K562 (cell line): ENCODE data around the gene ZNF622. TPM values are rescaled to one million over a fixed set of nuclear protein-coding genes. Genes with fewer than 3 reads are reported as not detected.

Source experiments
- ATAC-seq: fragments of 200-7000 bp; cut with Tn5 transposase; 3 replicates; pipeline ENCODE4 v1.9.1; 2020; ENCODE audit warnings: moderate library complexity
- BruUV-seq: library from RNA; stranded (reverse); fragments of 400-500 nt; replicated peaks from 2 replicates; lab custom pipeline; 2021; lab: Mats Ljungman, UMichigan
- CTCF ChIA-PET: fragments of 300-600 bp; formaldehyde crosslinking; extraction: SDS; loops from one replicate; lab custom pipeline; 2021; ENCODE audit warnings: low intra/inter-chr PET ratio; lab: Yijun Ruan, JAX
- POLR2A ChIA-PET: fragments of 300-600, 350-650 bp; sonication (Branson Sonifier 250); formaldehyde crosslinking; extraction: SDS; loops from one replicate; lab custom pipeline; 2021; ENCODE audit warnings: antibody characterized with exemption, inconsistent platforms; lab: Yijun Ruan, JAX
- DNase-seq, 4 experiments: peaks; one replicate each; pipeline versions ENCODE4 v3.0.0 to v3.0.0-alpha.2; 2011 to 2018; ENCODE audit warnings: low spot score in 3 of 4, mixed read lengths in 3 of 4; ENCODE audit errors: extremely low read depth in 1 of 4
- FAIRE-seq: peaks from 2 replicates; lab custom pipeline; 2011; peaks lifted over from hg19 to GRCh38; lab: Jason Lieb, UNC
- H2AFZ ChIP-seq: 2 replicates; pipeline ENCODE4 v1.6.0; 2011; ENCODE audit warnings: low read depth, low read length, control low read depth, inconsistent platforms
- H3K27ac ChIP-seq: fragments of 200-600 bp; 3 replicates; pipeline ENCODE4 v1.8.0; 2011; ENCODE audit warnings: low read depth, mild to moderate bottlenecking, control low read depth, inconsistent platforms, low read length, moderate library complexity, mixed read lengths; ENCODE audit errors: extremely low read depth
- H3K27me3 ChIP-seq, 2 experiments: fragments of 300-600 bp in 1 of 2; 2 replicates in 1 of 2; 3 replicates in 1 of 2; pipeline versions ENCODE4 v1.6.0 to v1.8.0; 2011; ENCODE audit warnings: inconsistent platforms in 2 of 2, low read length in 2 of 2, mild to moderate bottlenecking in 1 of 2, mixed read lengths in 1 of 2, moderate library complexity in 1 of 2; ENCODE audit not compliant: control insufficient read depth in 2 of 2, insufficient read depth in 2 of 2
- H3K36me3 ChIP-seq: fragments of 300-600 bp; 3 replicates; pipeline ENCODE4 v1.8.0; 2011; ENCODE audit warnings: mild to moderate bottlenecking, low read length, inconsistent platforms; ENCODE audit not compliant: control insufficient read depth, insufficient read depth
- H3K4me1 ChIP-seq, 2 experiments: fragments of 200-600 bp in 1 of 2; replicated peaks in 1 of 2; 2 replicates in 1 of 2; 3 replicates in 1 of 2; pipeline versions ENCODE4 v1.5.1 to v1.8.0; 2011; ENCODE audit warnings: inconsistent platforms in 2 of 2, low read length in 2 of 2, mild to moderate bottlenecking in 1 of 2, mixed read lengths in 1 of 2, moderate library complexity in 1 of 2; ENCODE audit not compliant: control insufficient read depth in 2 of 2, insufficient read depth in 2 of 2
- H3K4me2 ChIP-seq: 2 replicates; pipeline ENCODE4 v1.6.1; 2011; ENCODE audit warnings: low read length, control low read depth, inconsistent platforms, mixed read lengths; ENCODE audit not compliant: insufficient read depth
- H3K4me3 ChIP-seq: fragments of 200-600 bp; sonication (generic), shearing (Covaris generic); 2 replicates; pipeline ENCODE4 v1.5.1; 2016; ENCODE audit warnings: control low read depth, inconsistent platforms
- H3K79me2 ChIP-seq: fragments of 200-600 bp; 3 replicates; pipeline ENCODE4 v1.8.0; 2011; ENCODE audit warnings: low read length, inconsistent platforms; ENCODE audit not compliant: control insufficient read depth, insufficient read depth
- H3K9ac ChIP-seq, 2 experiments: 2 replicates each; pipeline versions ENCODE4 v1.6.0 to v1.6.1; 2011; ENCODE audit warnings: low read depth in 2 of 2, low read length in 2 of 2, control low read depth in 1 of 2, inconsistent platforms in 1 of 2, mild to moderate bottlenecking in 1 of 2, mixed read lengths in 1 of 2; ENCODE audit not compliant: insufficient read depth in 1 of 2
- H3K9me1 ChIP-seq: one replicate; pipeline ENCODE4 v1.6.0; 2011; ENCODE audit warnings: inconsistent platforms, mild to moderate bottlenecking, low read length, moderate library complexity; ENCODE audit not compliant: control insufficient read depth, insufficient read depth
- H3K9me3 ChIP-seq: replicated peaks from 2 replicates; pipeline ENCODE4 v1.5.1; 2011; ENCODE audit warnings: low read depth, low read length, inconsistent platforms; ENCODE audit not compliant: control insufficient read depth, insufficient read depth
- H4K20me1 ChIP-seq: replicated peaks from 2 replicates; pipeline ENCODE4 v1.6.1; 2011; ENCODE audit warnings: low read length, inconsistent platforms, mixed read lengths; ENCODE audit not compliant: control insufficient read depth, insufficient read depth
- BHLHE40 ChIP-seq: IDR thresholded peaks from 2 replicates; pipeline ENCODE4 v1.6.1; 2011; ENCODE audit warnings: low read length, improper control_type of control experiment
- CXXC5 ChIP-seq: fragments of 250-450 bp; sonication (Bioruptor Pico); IDR thresholded peaks from 2 replicates; pipeline ENCODE4 v1.8.0; 2022; ENCODE audit warnings: inconsistent platforms, mild to moderate bottlenecking, moderate library complexity
- DIDO1 ChIP-seq: fragments of 450-650 bp; IDR thresholded peaks from 2 replicates; pipeline ENCODE4 v1.6.1; 2016; ENCODE audit warnings: low read depth, missing biosample characterization, missing genetic modification characterization
- GABPB1 ChIP-seq: sonication (generic); formaldehyde crosslinking; IDR thresholded peaks from 2 replicates; pipeline ENCODE4 v1.8.0; 2022; ENCODE audit warnings: mild to moderate bottlenecking, missing genetic modification reagents
- POLR2AphosphoS5 ChIP-seq: IDR thresholded peaks from 2 replicates; pipeline ENCODE4 v1.6.1; 2011; ENCODE audit warnings: mild to moderate bottlenecking, low read depth, low read length, moderate library complexity; ENCODE audit not compliant: control insufficient read depth, insufficient read depth
- SMC3 ChIP-seq: conservative IDR thresholded peaks from 2 replicates; pipeline ENCODE4 v1.6.1; 2011; ENCODE audit warnings: low read depth, low read length, improper control_type of control experiment; ENCODE audit not compliant: insufficient read depth
- ZNF668 ChIP-seq: fragments of 250-450 bp; sonication (Bioruptor Pico); IDR thresholded peaks from 2 replicates; pipeline ENCODE4 v1.8.0; 2022; ENCODE audit warnings: mild to moderate bottlenecking, inconsistent platforms
- in situ Hi-C: fragments of 300-500 bp; cut with MboI; formaldehyde crosslinking; loops from 4 replicates; pipeline ENCODE4 v1.15.0; 2018; ENCODE audit warnings: inconsistent platforms, mixed read lengths
- intact Hi-C: fragments of 100-400 bp; cut with micrococcal nuclease; formaldehyde crosslinking; loops from 2 replicates; pipeline ENCODE4 v1.14.2; 2022
- polyA plus RNA-seq, 8 experiments: library from polyadenylated mRNA; depleted of rRNA in 4 of 8; stranded (reverse) in 5 of 8; unstranded in 3 of 8; fragments of >200 nt; fragmentation: Nextera tagmentation in 2 of 8; fragmentation: Illumina TruSeq in 1 of 8; extraction: Ambion mirVana in 2 of 8; extraction: Trizol in 1 of 8; gene quantifications; 2 replicates each; pipeline versions ENCODE4 v1.2.1 to v1.2.3, GENCODE V29; 2011 to 2014; ENCODE audit warnings: inconsistent platforms in 1 of 8, missing spikeins in 1 of 8
- total RNA-seq, 7 experiments: library from RNA; depleted of rRNA in 6 of 7; stranded (reverse); fragments of >200 nt in 6 of 7; fragmentation: Illumina TruSeq in 2 of 7; extraction: Trizol in 2 of 7; gene quantifications; 2 replicates each; pipeline versions ENCODE4 v1.2.1 to v1.2.3, GENCODE V29; 2011 to 2021; ENCODE audit warnings: low replicate concordance in 1 of 7
- TF ChIP-seq, protein P1 (sequence below): fragments of 250-450 bp; sonication (Bioruptor Pico); IDR thresholded peaks from 2 replicates; pipeline ENCODE4 v1.5.0; 2021
- TF ChIP-seq, protein P2 (sequence below): sonication (generic); formaldehyde crosslinking; IDR thresholded peaks from 2 replicates; pipeline ENCODE4 v1.9.0; 2022; ENCODE audit warnings: mild to moderate bottlenecking, missing genetic modification reagents
- TF ChIP-seq, protein P3 (sequence below): fragments of 450-650 bp; formaldehyde crosslinking; IDR thresholded peaks from 2 replicates; pipeline ENCODE4 v1.4.0; 2020; ENCODE audit warnings: mild to moderate bottlenecking, moderate library complexity

Gene ZNF622
- total and polyA plus RNA-seq, 9 of the 15 experiments (the other 6 are each of a cell fraction or from before 2014, with no cell fraction given), result 9.6 to 51.5 (median 32.3) TPM

DNA sequence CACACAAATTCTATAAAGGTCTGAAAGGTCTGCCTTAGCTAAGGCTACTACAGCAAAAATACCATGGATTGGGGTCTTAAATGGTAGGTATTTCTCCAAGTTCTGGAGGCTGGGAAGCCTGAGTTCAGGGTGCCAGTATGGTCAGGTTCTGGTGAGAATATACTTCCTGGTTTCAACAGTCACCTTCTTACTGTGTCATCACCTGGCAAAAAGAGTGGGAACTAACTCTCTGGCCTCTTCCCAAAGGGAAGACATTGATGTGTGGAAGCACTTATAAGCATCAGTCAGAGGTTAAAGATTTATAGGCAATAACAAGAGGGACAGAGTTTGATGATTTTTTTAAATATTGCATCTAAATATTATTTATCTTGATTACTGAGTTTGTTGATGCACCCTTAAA lies 53.0 kb downstream of the ZNF622 start:
- FAIRE-seq (no peak), ATAC-seq (no peak), DNase-seq (no peak)
- no peak overlapping the region for H3K27ac ChIP-seq
- in situ Hi-C loops (no loop called here), intact Hi-C loops (no loop called here)
- BruUV-seq, result no TSS peak
- no peaks in the 10 kb centered on the region for H3K9me3 ChIP-seq
- TF ChIP-seq, protein P1, sequence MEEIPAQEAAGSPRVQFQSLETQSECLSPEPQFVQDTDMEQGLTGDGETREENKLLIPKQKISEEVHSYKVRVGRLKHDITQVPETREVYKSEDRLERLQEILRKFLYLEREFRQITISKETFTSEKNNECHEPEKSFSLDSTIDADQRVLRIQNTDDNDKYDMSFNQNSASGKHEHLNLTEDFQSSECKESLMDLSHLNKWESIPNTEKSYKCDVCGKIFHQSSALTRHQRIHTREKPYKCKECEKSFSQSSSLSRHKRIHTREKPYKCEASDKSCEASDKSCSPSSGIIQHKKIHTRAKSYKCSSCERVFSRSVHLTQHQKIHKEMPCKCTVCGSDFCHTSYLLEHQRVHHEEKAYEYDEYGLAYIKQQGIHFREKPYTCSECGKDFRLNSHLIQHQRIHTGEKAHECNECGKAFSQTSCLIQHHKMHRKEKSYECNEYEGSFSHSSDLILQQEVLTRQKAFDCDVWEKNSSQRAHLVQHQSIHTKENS, result no peak
- TF ChIP-seq CXXC5 (CRISPR knock-in tag) (no peak), POLR2AphosphoS5 (no peak), SMC3 (no peak), GABPB1 (CRISPR knock-in tag) (no peak), ZNF668 (CRISPR knock-in tag) (no peak), BHLHE40 (no peak), DIDO1 (no peak)
- TF ChIP-seq, protein P2, sequence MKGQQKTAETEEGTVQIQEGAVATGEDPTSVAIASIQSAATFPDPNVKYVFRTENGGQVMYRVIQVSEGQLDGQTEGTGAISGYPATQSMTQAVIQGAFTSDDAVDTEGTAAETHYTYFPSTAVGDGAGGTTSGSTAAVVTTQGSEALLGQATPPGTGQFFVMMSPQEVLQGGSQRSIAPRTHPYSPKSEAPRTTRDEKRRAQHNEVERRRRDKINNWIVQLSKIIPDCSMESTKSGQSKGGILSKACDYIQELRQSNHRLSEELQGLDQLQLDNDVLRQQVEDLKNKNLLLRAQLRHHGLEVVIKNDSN (CRISPR knock-in tag), result no peak
- TF ChIP-seq, protein P3, sequence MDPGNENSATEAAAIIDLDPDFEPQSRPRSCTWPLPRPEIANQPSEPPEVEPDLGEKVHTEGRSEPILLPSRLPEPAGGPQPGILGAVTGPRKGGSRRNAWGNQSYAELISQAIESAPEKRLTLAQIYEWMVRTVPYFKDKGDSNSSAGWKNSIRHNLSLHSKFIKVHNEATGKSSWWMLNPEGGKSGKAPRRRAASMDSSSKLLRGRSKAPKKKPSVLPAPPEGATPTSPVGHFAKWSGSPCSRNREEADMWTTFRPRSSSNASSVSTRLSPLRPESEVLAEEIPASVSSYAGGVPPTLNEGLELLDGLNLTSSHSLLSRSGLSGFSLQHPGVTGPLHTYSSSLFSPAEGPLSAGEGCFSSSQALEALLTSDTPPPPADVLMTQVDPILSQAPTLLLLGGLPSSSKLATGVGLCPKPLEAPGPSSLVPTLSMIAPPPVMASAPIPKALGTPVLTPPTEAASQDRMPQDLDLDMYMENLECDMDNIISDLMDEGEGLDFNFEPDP (CRISPR knock-in tag), result no peak
- H3K4me2 ChIP-seq, result no peak overlapping the region
- H2AFZ ChIP-seq, result no peak overlapping the region
- peaks cover 3 to 8% of the 10 kb centered on the region in 2 experiments; a peak in 1 of 5 replicates for H3K27me3 ChIP-seq
- no peaks in the 10 kb centered on the region for H4K20me1 ChIP-seq
- ChIA-PET POLR2A (no interaction called here), CTCF (no interaction called here)
- H3K9ac ChIP-seq, result no peak overlapping the region
- H3K4me1 ChIP-seq, result peaks cover under 1% of the 10 kb centered on the region in 2 experiments; a peak in 3 of 5 replicates
- no peaks in the 10 kb centered on the region for H3K79me2 ChIP-seq
- H3K36me3 ChIP-seq, result no peaks in the 10 kb centered on the region
- no peak overlapping the region for H3K4me3 ChIP-seq
- H3K9me1 ChIP-seq, result no peaks in the 10 kb centered on the region
